Hypothalamus (tissue), 51 donors: ENCODE data around the gene RYR2.

Source experiments
- DNase-seq, 51 donors: peaks; one replicate each; lab custom pipeline; 2025; lab: John Stamatoyannopoulos, UW

RYR2 gene

DNA sequence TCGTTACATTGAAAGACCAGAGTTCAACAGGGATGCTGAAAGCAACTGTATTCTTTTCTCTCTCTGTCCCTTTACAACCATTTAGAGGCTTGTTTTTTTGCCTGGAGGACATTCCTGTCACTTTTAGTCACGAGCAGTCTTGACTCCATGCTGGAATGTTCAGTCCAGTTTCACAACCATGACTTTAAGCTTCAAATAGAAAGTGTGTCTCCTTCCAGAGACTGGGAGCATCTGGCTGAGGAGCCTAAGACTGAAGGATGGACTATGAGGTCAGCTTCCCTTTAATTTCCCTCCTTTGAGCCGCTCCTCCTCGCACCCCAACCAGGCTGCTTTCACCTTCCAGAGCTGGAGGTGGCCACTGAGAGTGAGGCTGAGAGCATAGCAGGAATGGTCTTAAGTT lies 10.5 kb upstream of the RYR2 start:
- no peak for DNase-seq

GRCh38 chr1:237032029-237032428 lies 10.0 kb upstream of the RYR2 start:
- no peak for DNase-seq

- no peak for DNase-seq
These were observed 8.9 kb upstream of the RYR2 start for GRCh38 chr1:237033061-237033460.

- DNase-seq, result no peak
These were observed 8.2 kb upstream of the RYR2 start for GRCh38 chr1:237033804-237034203.

DNA sequence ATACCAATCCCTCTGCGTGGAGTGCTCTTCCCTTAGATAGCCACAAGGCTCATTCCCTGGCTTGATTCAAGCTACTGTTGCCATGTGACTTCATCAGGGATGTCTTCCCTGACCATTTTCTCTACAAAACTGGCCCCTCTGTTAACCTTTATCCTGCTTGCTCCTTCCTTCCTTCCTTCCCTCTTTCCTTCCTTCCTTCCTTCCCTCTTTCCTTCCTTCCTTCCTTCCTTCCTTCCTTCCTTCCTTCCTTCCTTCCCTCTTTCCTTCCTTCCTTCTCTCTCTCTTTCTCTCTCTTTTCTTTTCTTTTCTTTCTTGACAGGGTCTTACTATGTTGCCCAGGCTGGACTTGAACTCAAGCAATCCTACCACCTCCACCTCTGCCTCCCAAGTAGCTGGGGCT lies 6.2 kb upstream of the RYR2 start:
- no peak for DNase-seq

- no peak for DNase-seq
These were observed 3.8 kb upstream of the RYR2 start for GRCh38 chr1:237038211-237038610.

DNA sequence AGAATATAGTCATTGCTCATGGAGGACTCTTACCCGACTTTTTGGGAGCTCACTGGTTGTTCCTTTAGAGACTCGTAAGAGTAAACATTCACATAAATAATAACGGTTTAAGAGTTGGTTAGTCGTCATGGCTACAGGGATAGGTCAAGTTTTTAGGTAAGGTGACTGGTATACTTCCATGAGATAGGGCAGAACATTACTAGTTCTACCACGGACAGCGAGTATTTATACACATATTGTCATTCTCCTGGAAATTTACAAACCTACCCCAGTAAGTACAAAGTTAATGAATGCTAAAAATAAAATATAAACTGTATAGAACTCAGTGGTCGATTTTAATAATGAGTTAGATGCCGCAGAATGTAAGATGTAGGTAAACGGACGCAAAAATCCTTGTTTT lies 1.2 kb upstream of the RYR2 start:
- no peak for DNase-seq

GRCh38 chr1:237041461-237041794 lies 556 bp upstream of the RYR2 start:
- DNase-seq, result no peak

DNA sequence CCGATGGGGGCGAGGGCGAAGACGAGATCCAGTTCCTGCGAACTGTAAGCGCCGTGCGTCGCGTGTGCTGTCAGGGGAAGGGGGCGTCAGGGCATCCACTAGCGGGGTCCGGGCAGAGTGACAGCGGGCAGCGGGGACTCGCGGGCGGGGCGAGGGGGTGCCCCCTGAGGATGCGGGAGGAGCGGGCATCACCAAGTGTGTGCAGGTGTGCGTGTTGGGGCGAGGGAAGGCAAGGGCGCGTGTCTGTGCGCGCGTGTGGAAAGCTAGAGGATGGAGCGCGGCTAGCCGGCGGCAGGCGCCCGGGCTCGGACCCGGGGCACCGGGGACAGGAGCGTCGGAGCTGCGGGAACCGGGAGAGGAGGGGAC lies 525 bp downstream of the RYR2 start:
- DNase-seq, result peak in 4 of 51 donors; percentile 11 to 43 (median 16)

- peak in 16 of 51 donors; percentile 2 to 58 (median 12) for DNase-seq
These were observed 1.1 kb downstream of the RYR2 start for GRCh38 chr1:237042892-237043576.

DNA sequence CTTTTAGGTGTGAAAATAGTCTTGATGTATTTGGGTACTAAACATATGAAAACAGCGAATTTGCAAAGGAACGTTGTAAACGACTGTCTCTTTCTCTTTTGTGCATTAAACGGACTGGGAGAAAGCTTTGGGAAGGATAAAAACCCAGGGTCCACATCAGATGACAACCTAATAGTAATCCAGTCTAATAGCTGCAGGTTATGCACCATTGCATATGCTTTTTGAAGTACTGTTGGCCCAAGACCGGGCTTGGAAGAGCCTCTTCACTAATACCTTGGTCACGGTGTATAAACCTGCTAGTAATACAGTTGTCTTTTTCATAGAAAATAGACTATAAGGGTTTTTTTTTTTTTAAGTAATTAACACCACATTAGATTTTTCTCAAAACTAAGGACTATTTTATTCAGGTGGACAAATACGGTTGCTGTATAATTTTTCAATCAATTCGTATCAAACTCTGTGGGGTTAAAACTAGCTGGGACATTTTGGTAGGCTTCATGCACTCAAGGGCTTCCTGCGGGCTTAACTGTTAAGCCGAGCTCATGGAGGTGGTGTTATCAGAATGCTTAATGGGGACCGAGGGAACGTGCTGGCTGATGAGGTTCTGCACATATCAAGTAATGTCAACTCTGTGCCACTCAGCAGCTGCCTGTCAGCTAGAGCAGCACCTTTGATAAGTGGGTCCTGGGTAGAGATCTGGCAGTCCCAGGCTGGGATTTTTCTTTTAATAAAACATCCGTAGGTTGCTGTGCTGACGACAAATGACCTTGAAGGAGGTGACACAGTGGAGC lies 2.1 kb downstream of the RYR2 start:
- DNase-seq, result no peak

- DNase-seq, result peak in 1 of 51 donors; percentile 8
These were observed 3.5 kb downstream of the RYR2 start for GRCh38 chr1:237045278-237046016.

DNA sequence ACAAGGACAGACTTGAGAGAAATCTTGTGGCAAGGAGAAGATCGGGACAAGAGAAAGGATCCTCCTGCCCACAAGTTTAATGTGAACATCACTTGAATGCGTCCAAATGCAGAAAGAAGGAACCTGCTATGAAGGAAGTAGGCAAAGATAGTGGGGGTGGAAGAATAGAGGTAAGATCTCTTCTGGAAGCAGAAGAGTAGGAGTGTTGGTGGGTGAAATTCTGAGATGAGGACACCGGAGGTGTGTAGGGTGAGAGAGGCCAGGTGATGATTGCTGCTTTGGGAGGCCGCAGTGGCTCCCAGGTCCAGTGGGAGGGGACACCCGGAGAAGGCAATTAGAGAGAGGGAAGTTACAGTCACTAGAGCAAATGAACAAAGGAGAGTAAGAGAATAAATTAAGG lies 6.8 kb downstream of the RYR2 start:
- no peak for DNase-seq

DNA sequence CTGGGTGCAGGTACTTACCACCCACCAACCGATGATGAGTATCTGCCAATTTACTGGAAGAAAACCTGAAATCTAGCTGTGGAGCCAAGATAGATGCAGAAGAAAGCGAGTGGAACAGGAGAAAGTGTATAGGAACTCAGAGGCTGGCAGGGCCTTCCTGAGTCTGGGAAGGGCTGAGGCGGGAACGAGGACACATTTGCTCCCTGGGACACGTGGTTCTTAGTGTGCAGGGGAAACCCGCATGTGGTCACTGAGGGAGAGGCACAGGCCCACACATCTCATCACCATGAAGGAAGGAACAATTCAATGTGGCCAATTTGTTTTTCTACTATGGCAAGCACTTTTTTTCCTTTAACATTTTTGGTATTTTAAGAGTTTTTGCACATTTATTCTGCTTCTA lies 8.2 kb downstream of the RYR2 start:
- no peak for DNase-seq

- DNase-seq, result no peak
These were observed 8.9 kb downstream of the RYR2 start for GRCh38 chr1:237050915-237051314.

DNA sequence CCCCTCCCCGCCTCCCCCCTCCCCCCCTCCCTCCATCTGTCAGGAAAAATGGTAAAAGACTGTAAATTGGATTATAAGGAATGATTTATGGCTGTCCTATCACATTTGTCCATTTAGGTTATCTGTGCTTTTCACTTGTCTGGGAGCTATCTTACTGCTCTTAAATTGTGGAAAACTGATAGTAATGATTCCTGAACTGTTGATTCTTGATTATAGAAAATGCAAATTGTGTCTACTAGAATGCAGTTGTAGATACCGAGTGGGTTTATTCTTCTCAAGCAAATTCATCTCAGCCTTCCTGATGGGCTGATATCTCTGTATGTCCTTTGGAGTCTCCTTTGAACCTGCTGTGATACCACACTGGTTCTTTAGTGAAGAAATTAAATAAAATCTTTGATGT lies 12.3 kb downstream of the RYR2 start:
- DNase-seq, result no peak

- DNase-seq, result no peak
These were observed 16.5 kb downstream of the RYR2 start for GRCh38 chr1:237058470-237058869.

- no peak for DNase-seq
These were observed 17.3 kb downstream of the RYR2 start for GRCh38 chr1:237059244-237059643.

GRCh38 chr1:237062976-237063375 lies 21.0 kb downstream of the RYR2 start:
- DNase-seq, result no peak

- no peak for DNase-seq
These were observed 23.9 kb downstream of the RYR2 start for GRCh38 chr1:237065903-237066302.

GRCh38 chr1:237070519-237070918 lies 28.5 kb downstream of the RYR2 start:
- no peak for DNase-seq
